Activated CD8-positive, alpha-beta memory T cell treated with anti-CD3 and anti-CD28 coated beads, Interleukin-2, amount 50 U/mL, for 24 hours (primary cell): ENCODE results near the gene POLR2H.
A peak's percentile ranks its signal among the peaks of the same experiment; 100 is the strongest.

ENCODE experiments used
- DNase-seq: peaks from one replicate; pipeline ENCODE4 v3.0.0-alpha.2; 2020; ENCODE audit errors: extremely low read depth

POLR2H gene

GRCh38 chr3:184387174-184387714 is 25.7 kb downstream of the POLR2H start:
- no peak for DNase-seq

DNA sequence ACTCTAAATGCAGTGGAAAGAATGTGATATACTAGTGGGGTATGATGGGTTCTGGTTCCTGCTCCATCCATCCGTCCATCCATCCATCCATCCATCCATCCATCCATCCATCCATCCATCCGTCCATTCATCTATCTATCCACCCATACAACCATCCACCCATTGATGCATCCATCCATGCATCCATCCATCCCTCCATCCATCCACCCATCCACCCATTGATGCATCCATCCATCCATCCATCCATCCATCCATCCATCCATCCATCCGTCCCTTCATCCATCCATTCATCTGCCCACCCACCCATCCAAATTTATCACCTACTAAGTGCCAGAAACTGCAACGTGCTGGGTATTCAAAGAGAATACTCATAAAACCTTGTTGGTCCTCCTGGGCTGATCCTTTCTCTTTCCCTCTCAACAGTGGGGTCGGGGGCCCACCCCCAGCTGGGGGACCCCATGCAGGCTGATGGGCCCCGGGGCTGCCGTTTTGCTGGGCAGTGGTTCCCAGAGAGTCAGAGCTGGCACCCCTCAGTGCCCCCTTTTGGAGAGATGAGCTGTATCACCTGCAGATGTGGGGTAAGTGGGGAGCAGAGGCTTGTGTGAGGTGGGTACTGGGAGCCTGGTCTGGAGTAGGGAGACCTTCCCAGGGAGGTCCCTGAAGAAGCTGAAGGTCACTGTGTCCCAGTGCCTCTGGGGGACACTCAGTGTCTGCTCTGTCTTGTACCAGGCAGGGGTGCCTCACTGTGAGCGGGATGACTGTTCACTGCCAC is 26.8 kb downstream of the POLR2H start:
- DNase-seq = no peak

GRCh38 chr3:184388936-184389230 is 27.4 kb downstream of the POLR2H start:
- DNase-seq = no peak

DNA sequence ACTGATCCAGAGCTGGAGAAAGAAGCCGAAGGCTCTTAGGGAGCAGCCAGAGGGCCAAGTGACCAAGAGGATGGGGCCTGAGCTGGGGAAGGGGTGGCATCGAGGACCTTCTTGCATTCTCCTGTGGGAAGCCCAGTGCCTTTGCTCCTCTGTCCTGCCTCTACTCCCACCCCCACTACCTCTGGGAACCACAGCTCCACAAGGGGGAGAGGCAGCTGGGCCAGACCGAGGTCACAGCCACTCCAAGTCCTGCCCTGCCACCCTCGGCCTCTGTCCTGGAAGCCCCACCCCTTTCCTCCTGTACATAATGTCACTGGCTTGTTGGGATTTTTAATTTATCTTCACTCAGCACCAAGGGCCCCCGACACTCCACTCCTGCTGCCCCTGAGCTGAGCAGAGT is 27.9 kb downstream of the POLR2H start:
- no peak for DNase-seq

- DNase-seq = no peak
These were observed 28.5 kb downstream of the POLR2H start for GRCh38 chr3:184389935-184390528.

DNA sequence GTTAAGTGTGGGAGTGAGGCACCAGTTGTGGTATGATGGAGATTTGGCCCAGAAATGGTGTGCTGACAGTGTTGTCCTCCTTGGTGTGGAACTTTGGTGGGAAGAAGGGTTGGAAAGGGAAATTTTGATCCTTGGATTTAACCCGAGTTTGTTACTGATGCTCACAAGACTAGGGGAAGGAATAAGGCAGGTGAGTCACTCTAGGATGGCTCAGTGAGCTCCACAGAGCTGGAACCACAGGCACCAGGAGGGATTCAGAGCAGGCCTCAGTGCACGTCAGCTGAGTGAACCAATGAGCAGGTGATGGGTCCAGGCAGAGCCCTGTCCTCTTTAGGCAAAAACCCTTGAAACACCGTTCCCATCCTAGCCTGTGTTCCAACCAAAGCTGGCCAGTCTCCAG is 29.8 kb downstream of the POLR2H start:
- DNase-seq = no peak

GRCh38 chr3:184395320-184395660 is 33.8 kb downstream of the POLR2H start:
- DNase-seq = no peak

- no peak for DNase-seq
These were observed 37.9 kb downstream of the POLR2H start for GRCh38 chr3:184399410-184399809.

DNA sequence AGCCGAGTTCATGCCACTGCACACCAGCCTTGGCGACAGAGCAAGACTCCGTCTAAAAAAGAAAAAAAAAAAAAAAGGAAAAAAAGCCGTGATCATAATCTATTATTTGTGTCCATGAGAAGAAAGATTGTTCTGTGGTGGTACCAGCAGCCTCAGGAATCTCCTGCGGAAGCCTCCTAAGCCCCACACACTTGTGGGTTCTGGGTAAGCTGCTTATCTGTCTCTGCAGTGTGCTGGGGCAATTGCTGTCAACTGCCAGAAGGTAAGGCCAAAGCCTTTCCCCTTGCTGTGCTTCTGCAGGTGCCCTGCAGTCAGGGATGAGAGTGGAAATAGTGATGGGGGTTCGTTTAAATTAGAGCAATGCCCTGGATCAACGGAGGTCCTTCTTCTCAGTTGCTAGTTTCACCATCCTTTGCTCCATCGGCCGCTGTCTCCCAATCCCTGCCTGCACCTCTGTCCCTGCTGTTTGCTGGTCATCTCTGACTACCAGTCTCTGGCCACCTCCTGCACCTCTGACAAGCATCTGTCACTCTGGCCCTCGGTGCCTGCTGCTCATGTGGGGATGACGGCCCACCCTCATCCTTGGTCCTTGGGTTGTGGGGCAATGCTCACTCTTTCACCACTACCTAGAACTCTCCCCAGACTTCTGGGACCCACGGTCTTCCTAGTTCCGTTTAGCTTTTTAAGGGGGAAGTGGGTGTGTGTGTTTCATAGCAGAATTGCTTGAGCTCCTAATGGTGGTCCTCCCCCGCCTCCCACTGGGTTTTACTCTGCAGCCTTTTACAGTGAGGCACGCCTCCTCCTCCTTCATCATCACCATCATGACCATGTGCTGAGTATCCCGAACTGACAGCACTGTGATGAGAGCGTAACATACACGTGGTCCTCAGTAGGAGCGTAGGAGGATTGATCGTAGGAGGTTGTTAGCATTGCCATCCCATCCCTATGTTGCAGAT is 43.8 kb downstream of the POLR2H start:
- no peak for DNase-seq

GRCh38 chr3:184409331-184409926 is 47.9 kb downstream of the POLR2H start:
- no peak for DNase-seq

DNA sequence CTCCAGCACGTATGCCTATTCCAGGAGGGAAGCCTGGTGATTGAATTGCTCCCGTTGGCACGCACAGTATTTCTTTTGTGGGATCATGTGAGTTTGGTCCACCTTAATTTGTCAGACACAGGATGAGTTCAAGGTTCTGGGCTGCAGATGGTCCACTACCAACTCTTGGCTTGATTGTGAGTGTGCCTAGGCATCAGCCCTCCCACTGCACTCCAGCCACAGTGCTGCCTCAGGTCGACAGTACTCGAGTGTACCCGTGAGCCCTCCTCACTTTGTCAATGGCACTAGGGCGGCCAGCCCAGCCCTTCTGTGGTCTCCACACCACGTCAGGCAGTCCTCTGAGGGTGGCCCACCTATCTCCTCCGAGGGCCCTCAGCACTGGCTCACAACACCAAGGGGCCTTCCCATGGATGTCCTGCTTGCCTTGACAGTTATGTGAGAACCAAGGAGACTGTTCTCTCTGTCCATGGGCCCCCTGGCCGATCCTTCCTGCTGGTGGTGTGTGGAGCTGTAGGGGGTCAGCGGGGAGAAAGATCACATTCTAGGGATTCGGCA is 48.5 kb downstream of the POLR2H start:
- no peak for DNase-seq

DNA sequence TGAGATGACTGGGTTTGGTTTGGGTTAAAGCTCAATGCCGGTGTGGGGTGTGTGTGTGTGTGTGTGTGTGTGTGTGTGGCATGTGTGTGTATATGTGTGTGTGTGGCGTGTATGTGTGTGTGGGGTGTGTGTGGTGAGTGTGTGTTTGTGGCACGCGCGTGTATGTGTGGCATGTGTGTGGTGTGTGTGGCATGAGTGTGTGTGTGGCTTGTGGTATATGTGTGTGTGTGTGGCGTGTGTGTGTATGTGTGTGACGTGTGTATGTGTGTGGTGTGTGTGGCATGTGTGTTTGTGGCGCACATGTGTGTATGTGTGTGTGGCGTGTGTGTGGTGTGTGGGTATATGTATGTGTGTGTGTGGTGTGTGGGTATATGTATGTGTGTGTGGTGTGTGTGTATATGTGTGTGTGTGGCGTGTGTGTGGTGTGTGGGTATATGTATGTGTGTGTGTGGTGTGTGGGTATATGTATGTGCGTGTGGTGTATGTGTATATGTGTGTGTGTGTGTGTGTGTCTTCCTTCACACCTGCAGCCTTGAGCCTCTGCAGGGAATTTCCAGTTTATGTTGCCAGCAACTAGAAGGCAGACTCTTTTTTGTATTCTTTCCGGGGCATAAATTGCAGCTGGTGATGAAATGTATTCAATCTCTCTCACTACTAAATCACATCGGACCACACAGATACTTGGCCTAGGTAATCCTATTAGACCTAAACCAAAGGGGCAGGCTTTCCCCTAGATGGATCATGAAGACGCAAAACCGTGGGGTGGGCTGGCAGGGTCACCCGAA is 53.1 kb downstream of the POLR2H start:
- DNase-seq = no peak

DNA sequence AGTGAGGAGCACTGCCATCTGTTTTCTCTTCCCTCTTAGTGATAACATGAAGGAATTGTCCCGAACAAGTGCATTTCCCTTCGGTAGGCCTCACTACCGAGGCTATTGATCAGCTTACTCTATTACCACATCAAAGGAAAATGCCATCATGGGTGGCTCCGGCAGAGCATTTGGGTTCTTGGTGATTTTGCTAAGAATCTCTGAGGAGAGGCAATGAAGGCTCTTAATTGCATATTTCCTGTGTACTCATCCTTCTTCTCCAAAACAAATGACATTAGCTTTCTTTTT is 53.6 kb downstream of the POLR2H start:
- no peak for DNase-seq

DNA sequence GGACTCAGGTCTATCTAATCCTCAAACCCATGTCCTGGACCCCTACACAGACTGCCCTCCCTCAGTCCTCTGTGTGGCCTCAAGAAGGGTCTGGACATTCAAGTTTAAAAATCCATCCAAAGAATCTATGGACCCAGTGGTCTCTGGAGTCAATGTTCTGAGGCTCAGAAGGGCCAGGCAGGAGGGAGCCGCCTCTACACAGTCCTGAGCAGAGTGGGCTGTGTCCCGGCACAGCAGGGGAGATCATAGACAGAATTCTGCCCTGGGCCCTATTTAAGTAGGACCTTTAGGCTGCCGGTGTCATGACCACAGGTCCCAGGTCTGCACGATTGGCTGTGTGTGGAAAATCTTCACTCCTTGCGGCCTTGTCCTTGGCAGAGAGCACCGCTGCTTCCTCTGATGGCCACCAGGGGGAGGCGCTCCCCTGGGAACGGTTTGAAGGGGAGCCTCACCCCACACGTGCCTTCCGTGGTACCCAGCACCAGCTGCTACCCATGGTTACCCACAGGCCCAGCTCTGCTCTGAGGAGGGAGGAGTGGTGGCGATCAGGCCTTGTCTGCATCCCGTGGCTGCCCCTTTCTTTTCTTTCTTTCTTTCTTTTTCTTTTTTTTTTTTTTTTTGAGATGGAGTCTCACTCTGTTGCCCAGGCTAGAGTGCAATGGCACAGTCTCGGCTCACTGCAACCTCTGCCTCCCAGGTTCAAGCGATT is 56.3 kb downstream of the POLR2H start:
- peak; percentile 24 for DNase-seq
